ENCODE results near the gene CD9. TPM values are rescaled to one million over a fixed set of nuclear protein-coding genes. Genes with fewer than 3 reads are reported as not detected.

The CD9 gene
- total and polyA plus RNA-seq, 2 donors (not counting 1 experiment from before 2014, with no cell fraction given): 7.2 to 12.8 TPM

GRCh38 chr12:6187948-6188793, 12.0 kb upstream of the CD9 start:
- no peak overlapping the region for H3K4me3 Mint-ChIP-seq
- no peak overlapping the region for H3K4me2 ChIP-seq (replicated peaks; ENCODE audit: low read depth, low read length, poor library complexity, severe bottlenecking)
- H3K9me3 Mint-ChIP-seq (ENCODE audit: insufficient read depth): no peaks in the 10 kb centered on the region
- H3K27me3 ChIP-seq (replicated peaks in 1 of 4; ENCODE audit: control extremely low read depth in 1 of 4, control insufficient read depth in 3 of 4, insufficient read depth in 4 of 4, low read length in 3 of 4): peaks cover 0 to 33% (median 3%) of the 10 kb centered on the region in 4 experiments
- no peak overlapping the region for H3K9ac ChIP-seq (ENCODE audit: low read length)
- H3K4me1 ChIP-seq (ENCODE audit: control insufficient read depth in 2 of 2, insufficient read depth in 2 of 2, low read length in 2 of 2): peaks cover 3 to 12% of the 10 kb centered on the region in 2 donors
- no peaks in the 10 kb centered on the region for H3K4me1 Mint-ChIP-seq
- no peaks in the 10 kb centered on the region for H3K36me3 ChIP-seq (replicated peaks in 1 of 2; ENCODE audit: control extremely low read depth in 1 of 2, control insufficient read depth in 1 of 2, extremely low read depth in 1 of 2, insufficient read depth in 2 of 2, low read length in 1 of 2)
- no peaks in the 10 kb centered on the region for H3K9me3 ChIP-seq (ENCODE audit: control extremely low read depth in 1 of 3, control insufficient read depth in 2 of 3, insufficient read depth in 1 of 3, low read length in 2 of 3)
- H3K79me2 ChIP-seq (ENCODE audit: control insufficient read depth, insufficient read depth, low read length): no peaks in the 10 kb centered on the region
- intact Hi-C loops (cut with micrococcal nuclease): no loop called here
- WGBS (ENCODE audit: insufficient coverage): 80% methylated on average over 2 of the region's 8 CpGs
- ATAC-seq (ENCODE audit: low read depth) (no peak), DNase-seq (no peak)
- no peak overlapping the region for H3K27ac ChIP-seq (ENCODE audit: low read length in 2 of 2)
- peaks cover 59% of the 10 kb centered on the region for H3K27me3 Mint-ChIP-seq
- CTCF ChIA-PET: interaction anchor here (2.3 to 3.8 kb wide), 2 partner anchors 8 to 91 kb away, joined by 6 to 19 read pairs; no protein-coding TSS in a partner anchor
- TF ChIP-seq EZH2 (IDR thresholded peaks at IDR 0.05; ENCODE audit: borderline replicate concordance, insufficient read depth, low read depth, low read length, poor library complexity, severe bottlenecking) (no peak), CTCF (IDR thresholded peaks at IDR 0.05) (no peak)
- POLR2A ChIA-PET: no interaction called here
- no peaks in the 10 kb centered on the region for H4K20me1 ChIP-seq (ENCODE audit: control insufficient read depth, insufficient read depth, low read length, poor library complexity, severe bottlenecking)
- no peak overlapping the region for H2AFZ ChIP-seq (ENCODE audit: insufficient read depth, low read depth, low read length, poor library complexity, severe bottlenecking)
- H3K4me3 ChIP-seq (ENCODE audit: control extremely low read depth in 1 of 5, extremely low read depth in 1 of 5, insufficient read depth in 1 of 5, low read depth in 2 of 5, low read length in 4 of 5): no peak overlapping the region
- H3K27ac Mint-ChIP-seq: no peak overlapping the region

GRCh38 chr12:6189028-6189427, 11.2 kb upstream of the CD9 start:
- no peak overlapping the region for H3K27ac Mint-ChIP-seq
- Histone ChIP-seq H3K9ac (ENCODE audit: low read length) (no peak overlapping the region), H3K27me3 (replicated peaks in 1 of 4; ENCODE audit: control extremely low read depth in 1 of 4, control insufficient read depth in 3 of 4, insufficient read depth in 4 of 4, low read length in 3 of 4) (peaks cover 0 to 31% (median 3%) of the 10 kb centered on the region in 4 experiments), H3K9me3 (ENCODE audit: control extremely low read depth in 1 of 3, control insufficient read depth in 2 of 3, insufficient read depth in 1 of 3, low read length in 2 of 3) (no peaks in the 10 kb centered on the region), H3K27ac (ENCODE audit: low read length in 2 of 2) (no peak overlapping the region), H4K20me1 (ENCODE audit: control insufficient read depth, insufficient read depth, low read length, poor library complexity, severe bottlenecking) (no peaks in the 10 kb centered on the region), H3K4me2 (replicated peaks; ENCODE audit: low read depth, low read length, poor library complexity, severe bottlenecking) (no peak overlapping the region), H3K4me3 (ENCODE audit: control extremely low read depth in 1 of 5, extremely low read depth in 1 of 5, insufficient read depth in 1 of 5, low read depth in 2 of 5, low read length in 4 of 5) (no peak overlapping the region), H3K4me1 (ENCODE audit: control insufficient read depth in 2 of 2, insufficient read depth in 2 of 2, low read length in 2 of 2) (peaks cover 3 to 17% of the 10 kb centered on the region in 2 donors), H3K36me3 (replicated peaks in 1 of 2; ENCODE audit: control extremely low read depth in 1 of 2, control insufficient read depth in 1 of 2, extremely low read depth in 1 of 2, insufficient read depth in 2 of 2, low read length in 1 of 2) (no peaks in the 10 kb centered on the region), H3K79me2 (ENCODE audit: control insufficient read depth, insufficient read depth, low read length) (no peaks in the 10 kb centered on the region), H2AFZ (ENCODE audit: insufficient read depth, low read depth, low read length, poor library complexity, severe bottlenecking) (no peak overlapping the region)
- WGBS (ENCODE audit: insufficient coverage): 14% methylated on average over 5 of the region's 5 CpGs
- peak; percentile 52 for ATAC-seq (ENCODE audit: low read depth)
- intact Hi-C loops (cut with micrococcal nuclease): no loop called here
- no peak overlapping the region for H3K4me3 Mint-ChIP-seq
- H3K9me3 Mint-ChIP-seq (ENCODE audit: insufficient read depth): no peaks in the 10 kb centered on the region
- H3K4me1 Mint-ChIP-seq: peaks cover 4% of the 10 kb centered on the region
- DNase-seq: peak; percentile 22
- TF ChIP-seq CTCF (IDR thresholded peaks at IDR 0.05) (no peak), EZH2 (IDR thresholded peaks at IDR 0.05; ENCODE audit: borderline replicate concordance, insufficient read depth, low read depth, low read length, poor library complexity, severe bottlenecking) (no peak)
- ChIA-PET POLR2A (no interaction called here), CTCF (interaction anchor here (1.6 to 2.3 kb wide), 2 partner anchors 11 to 90 kb away, joined by 3 to 6 read pairs; partner anchors contain the start of gene CD9)
- H3K27me3 Mint-ChIP-seq: peaks cover 61% of the 10 kb centered on the region

All from B cell (primary cell).